GM15510 (cell line): Measurements from ENCODE around the gene HHEX.

ENCODE experiments used
- POLR2A ChIP-seq: IDR thresholded peaks from 3 replicates; pipeline ENCODE4 v1.6.1; 2011; ENCODE audit warnings: borderline replicate concordance; ENCODE audit not compliant: insufficient read length; ENCODE audit errors: extremely low read depth

Gene HHEX

GRCh38 chr10:92691591-92692079 lies 1.9 kb downstream of the HHEX start:
- TF ChIP-seq POLR2A = no peak

GRCh38 chr10:92692080-92692671 lies 2.4 kb downstream of the HHEX start:
- TF ChIP-seq POLR2A = no peak

GRCh38 chr10:92692697-92693533 lies 3.2 kb downstream of the HHEX start:
- no peak for TF ChIP-seq POLR2A

- no peak for TF ChIP-seq POLR2A
Observed at GRCh38 chr10:92693534-92693893, 3.8 kb downstream of the HHEX start.

GRCh38 chr10:92695679-92696605 lies 6.2 kb downstream of the HHEX start:
- TF ChIP-seq POLR2A = no peak

GRCh38 chr10:92696606-92697383 lies 7.0 kb downstream of the HHEX start:
- TF ChIP-seq POLR2A = no peak

- no peak for TF ChIP-seq POLR2A
Observed at GRCh38 chr10:92697663-92698511, 8.1 kb downstream of the HHEX start.

- no peak for TF ChIP-seq POLR2A
Observed at GRCh38 chr10:92699193-92699517, 9.4 kb downstream of the HHEX start.

GRCh38 chr10:92699518-92700381 lies 10.0 kb downstream of the HHEX start:
- no peak for TF ChIP-seq POLR2A

- TF ChIP-seq POLR2A = no peak
Observed at GRCh38 chr10:92702301-92702916, 12.7 kb downstream of the HHEX start.

GRCh38 chr10:92712016-92712889 lies 22.5 kb downstream of the HHEX start:
- TF ChIP-seq POLR2A = no peak
